Activated naive CD4-positive, alpha-beta T cell treated with anti-CD3 and anti-CD28 coated beads, Interleukin-2, amount 10 ng/mL, durations not matched to agents 7 days and 5 days (primary cell): ENCODE measurements around the gene DOHH.
"Not testable (repeated sequence)": the region's sequence is repeated elsewhere in the genome, so short reads cannot be mapped to it uniquely, and the experiment has no call there.

Experiments used
- CTCF ChIA-PET: fragments of 350-600 bp; sonication (Branson Sonifier 250); formaldehyde crosslinking; loops from one replicate; lab custom pipeline; 2021; ENCODE audit warnings: antibody characterized with exemption; lab: Charles Lee
- DNase-seq: peaks from one replicate; pipeline ENCODE4 v3.0.0-alpha.2; 2020
- H3K27ac Mint-ChIP-seq: one replicate; pipeline ENCODE4 v1.8.0; 2021; ENCODE audit warnings: mild to moderate bottlenecking, moderate library complexity, mixed read lengths
- H3K27me3 Mint-ChIP-seq: one replicate; pipeline ENCODE4 v1.8.0; 2021; ENCODE audit warnings: mild to moderate bottlenecking, mixed read lengths
- H3K36me3 Mint-ChIP-seq: one replicate; pipeline ENCODE4 v1.8.0; 2021; ENCODE audit warnings: mixed read lengths
- H3K4me1 Mint-ChIP-seq: one replicate; pipeline ENCODE4 v1.8.0; 2021; ENCODE audit warnings: mixed read lengths
- H3K4me3 Mint-ChIP-seq: one replicate; pipeline ENCODE4 v1.8.0; 2021; ENCODE audit warnings: mild to moderate bottlenecking, moderate library complexity, mixed read lengths
- H3K9me3 Mint-ChIP-seq: one replicate; pipeline ENCODE4 v1.8.0; 2021; ENCODE audit warnings: mixed read lengths

DOHH gene

DNA sequence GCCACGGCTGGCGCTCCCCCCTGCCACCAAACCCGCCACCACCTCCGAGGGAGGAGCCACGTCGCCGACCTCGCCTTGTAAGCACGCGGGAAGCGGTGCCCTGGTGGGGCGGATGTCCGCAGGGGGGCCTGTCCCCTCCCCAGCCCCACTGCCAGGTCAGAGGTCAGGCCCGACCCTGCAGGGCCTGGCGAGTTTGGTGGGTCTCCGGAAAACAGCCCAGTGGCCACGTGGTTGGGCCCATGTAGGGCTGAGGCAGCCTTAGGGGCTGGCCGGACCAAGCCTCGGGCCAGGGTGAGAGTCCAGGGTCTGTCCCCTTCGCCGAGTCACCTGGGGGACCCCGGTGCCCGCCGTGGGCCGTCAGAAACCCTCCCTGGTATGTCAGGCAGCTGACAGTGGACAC, 46.6 kb downstream of the DOHH start:
- Mint-ChIP-seq H3K9me3 (no peaks in the 10 kb centered on the region), H3K4me1 (peaks cover 3% of the 10 kb centered on the region), H3K36me3 (no peaks in the 10 kb centered on the region), H3K4me3 (no peak overlapping the region), H3K27me3 (no peaks in the 10 kb centered on the region), H3K27ac (no peak overlapping the region)
- no peak for DNase-seq
- CTCF ChIA-PET = no interaction called here

DNA sequence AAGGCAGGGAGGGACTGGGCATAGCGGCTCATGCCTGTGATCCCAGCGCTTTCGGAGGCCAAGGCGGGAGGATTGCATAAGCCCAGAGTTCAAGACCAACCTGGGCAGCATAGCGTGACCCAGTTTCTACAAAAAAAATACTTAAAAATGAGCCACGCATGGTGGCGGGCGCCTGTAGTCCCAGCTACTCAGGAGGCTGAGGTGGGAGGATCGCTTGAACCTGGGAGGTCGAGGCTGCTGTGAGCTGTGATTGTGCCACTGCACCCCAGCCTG, 47.6 kb downstream of the DOHH start:
- H3K4me1 Mint-ChIP-seq, H3K4me3 Mint-ChIP-seq, CTCF ChIA-PET, DNase-seq, H3K36me3 Mint-ChIP-seq, H3K27ac Mint-ChIP-seq, H3K9me3 Mint-ChIP-seq, H3K27me3 Mint-ChIP-seq: not testable (repeated sequence)

DNA sequence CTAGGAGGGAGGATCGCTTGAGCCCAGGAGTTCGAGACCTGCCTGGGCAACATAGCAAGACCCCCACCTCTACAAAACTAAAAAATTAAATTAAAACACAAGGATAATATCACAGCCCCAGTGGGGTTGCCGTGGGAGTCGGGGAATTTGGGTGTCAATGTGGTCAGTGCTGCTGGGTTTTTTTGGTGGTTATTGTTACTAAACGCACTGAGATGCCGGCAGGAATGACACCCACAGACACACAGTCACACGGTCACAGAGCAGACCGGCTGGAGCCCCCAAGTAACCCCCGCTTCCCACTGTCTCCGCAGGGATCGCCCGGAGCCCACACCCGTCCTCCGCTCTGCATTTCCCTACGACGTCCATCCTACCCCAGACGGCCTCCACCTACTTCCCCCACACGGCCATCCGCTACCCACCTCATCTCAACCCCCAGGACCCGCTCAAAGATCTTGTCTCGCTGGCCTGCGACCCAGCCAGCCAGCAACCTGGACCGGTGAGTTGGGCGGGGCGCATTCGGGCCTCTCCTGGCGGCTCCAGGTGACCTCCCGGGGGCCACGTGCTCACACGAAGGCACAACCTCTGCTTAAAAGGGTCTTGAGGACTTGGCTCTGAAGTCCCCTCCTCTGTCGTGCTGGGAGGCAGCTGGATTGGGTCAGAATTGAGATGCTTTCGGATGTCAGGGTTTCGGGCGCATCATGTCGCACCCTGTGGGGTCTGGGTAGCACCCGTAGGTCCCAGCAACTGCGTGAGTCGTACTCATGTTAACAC, 48.1 kb downstream of the DOHH start:
- no peak for DNase-seq
- H3K27me3 Mint-ChIP-seq = no peaks in the 10 kb centered on the region
- H3K4me1 Mint-ChIP-seq = no peaks in the 10 kb centered on the region
- CTCF ChIA-PET = no interaction called here
- no peak overlapping the region for H3K4me3 Mint-ChIP-seq
- H3K27ac Mint-ChIP-seq = no peak overlapping the region
- no peaks in the 10 kb centered on the region for H3K9me3 Mint-ChIP-seq
- no peaks in the 10 kb centered on the region for H3K36me3 Mint-ChIP-seq

DNA sequence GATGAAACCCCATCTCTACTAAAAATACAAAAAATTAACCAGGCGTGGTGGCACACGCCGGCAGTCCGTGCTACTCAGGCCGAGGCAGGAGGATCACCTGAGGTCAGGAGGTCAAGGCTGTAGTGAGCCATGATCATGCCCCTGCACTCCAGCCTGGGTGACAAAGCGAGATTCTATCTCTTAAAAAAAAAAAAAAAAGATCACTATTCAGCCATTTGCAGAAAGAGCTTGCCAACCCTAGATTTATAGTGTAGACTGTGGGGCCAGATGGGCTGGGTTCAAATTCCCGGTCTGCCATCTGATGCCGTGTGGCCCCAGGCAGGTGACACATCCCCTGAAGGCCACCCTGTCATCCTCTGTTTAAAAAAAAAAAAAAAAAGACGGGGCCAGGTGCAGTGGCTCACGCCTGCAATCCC, 49.0 kb downstream of the DOHH start:
- CTCF ChIA-PET = no interaction called here
- DNase-seq = no peak
- H3K9me3 Mint-ChIP-seq = no peaks in the 10 kb centered on the region
- H3K36me3 Mint-ChIP-seq = no peaks in the 10 kb centered on the region
- H3K27ac Mint-ChIP-seq = no peak overlapping the region
- H3K4me3 Mint-ChIP-seq = no peak overlapping the region
- no peaks in the 10 kb centered on the region for H3K4me1 Mint-ChIP-seq
- H3K27me3 Mint-ChIP-seq = no peaks in the 10 kb centered on the region

DNA sequence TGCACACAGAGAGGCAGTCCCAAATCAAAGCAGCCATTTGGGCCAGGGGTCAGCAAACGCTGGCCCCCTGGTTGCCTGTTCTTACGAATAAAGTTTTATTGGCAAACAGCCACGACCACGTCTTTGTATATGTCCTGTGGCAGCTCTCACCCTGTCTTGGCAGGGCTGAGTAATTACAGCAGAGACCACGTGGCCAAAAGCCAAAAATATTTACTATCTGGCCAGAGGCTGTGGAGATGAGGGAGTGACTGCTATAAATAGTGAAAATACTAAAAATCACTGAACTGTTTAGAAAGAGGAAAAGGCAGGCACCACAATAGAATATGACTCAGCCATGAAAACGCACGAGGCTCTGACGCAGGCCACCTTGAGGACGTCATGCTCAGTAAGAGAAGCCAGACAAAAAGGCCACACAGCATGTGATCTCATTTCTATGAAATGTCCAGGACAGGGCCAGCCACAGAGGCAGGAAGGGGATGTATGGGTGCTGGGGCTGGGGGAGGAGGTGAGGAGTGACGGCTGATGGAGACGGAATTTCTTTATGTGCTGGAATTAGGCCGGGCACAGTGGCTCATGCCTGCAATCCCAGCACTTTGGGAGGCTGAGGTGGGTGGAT, 49.6 kb downstream of the DOHH start:
- CTCF ChIA-PET = no interaction called here
- H3K27me3 Mint-ChIP-seq = no peaks in the 10 kb centered on the region
- H3K4me1 Mint-ChIP-seq = no peaks in the 10 kb centered on the region
- no peak overlapping the region for H3K4me3 Mint-ChIP-seq
- no peak overlapping the region for H3K27ac Mint-ChIP-seq
- DNase-seq = no peak
- no peaks in the 10 kb centered on the region for H3K36me3 Mint-ChIP-seq
- no peaks in the 10 kb centered on the region for H3K9me3 Mint-ChIP-seq

DNA sequence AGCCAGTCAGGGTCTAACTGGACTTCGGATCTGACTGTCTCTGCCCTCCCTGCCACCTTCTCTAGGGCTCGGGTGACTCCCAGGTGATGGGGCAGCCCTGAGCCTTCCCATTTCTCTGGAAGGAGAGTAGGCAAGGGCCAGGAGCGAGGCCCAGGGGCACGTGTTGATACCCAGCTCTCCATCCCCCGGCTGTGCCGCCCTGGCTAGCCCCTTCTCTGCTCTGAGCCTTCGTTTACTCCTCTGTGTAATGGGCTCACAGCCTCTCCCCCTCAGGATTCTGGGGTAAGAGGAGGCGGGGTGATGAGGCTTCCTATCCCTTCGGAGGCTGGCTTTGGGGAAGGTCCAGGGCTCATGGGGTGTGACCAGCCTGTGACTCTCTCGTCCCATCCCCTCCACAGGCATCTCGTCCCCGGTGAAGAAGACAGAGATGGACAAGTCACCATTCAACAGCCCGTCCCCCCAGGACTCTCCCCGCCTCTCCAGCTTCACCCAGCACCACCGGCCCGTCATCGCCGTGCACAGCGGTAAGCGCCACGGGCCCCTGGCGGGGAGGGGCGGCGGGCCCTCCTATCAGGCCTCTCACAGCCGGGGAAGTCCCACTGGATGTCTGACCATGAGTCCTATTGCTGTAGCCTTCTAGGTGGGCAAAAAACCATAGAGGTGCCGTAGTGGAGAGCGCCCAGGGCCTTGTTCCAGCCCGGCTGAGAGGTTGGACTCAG, 51.7 kb downstream of the DOHH start:
- CTCF ChIA-PET = interaction anchor here (0.6 kb wide), 1 partner anchor 387 kb away, joined by 3 read pairs; no protein-coding TSS in a partner anchor
- H3K9me3 Mint-ChIP-seq = no peaks in the 10 kb centered on the region
- DNase-seq = no peak
- no peak overlapping the region for H3K27ac Mint-ChIP-seq
- no peaks in the 10 kb centered on the region for H3K27me3 Mint-ChIP-seq
- H3K4me3 Mint-ChIP-seq = no peak overlapping the region
- peaks cover 5% of the 10 kb centered on the region for H3K4me1 Mint-ChIP-seq
- H3K36me3 Mint-ChIP-seq = no peaks in the 10 kb centered on the region

DNA sequence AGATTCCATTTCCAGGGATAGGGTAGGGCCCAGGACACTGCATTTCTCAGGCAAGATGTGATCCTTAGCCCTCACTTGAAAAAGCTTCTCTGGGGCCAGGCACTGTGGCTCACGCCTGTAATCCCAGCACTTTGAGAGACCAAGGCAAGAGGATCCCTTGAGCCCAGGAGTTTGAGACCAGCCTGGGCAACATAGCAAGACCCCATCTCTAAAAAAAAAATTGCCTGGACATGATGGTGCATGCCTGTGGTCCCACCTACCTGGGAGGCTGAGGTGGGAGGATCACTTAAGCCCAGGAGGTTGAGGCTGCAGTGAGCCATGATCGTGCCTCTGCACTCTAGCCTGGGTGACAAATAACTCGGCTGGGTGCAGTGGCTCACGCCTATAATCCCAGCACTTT, 53.8 kb downstream of the DOHH start:
- H3K27me3 Mint-ChIP-seq, H3K27ac Mint-ChIP-seq, H3K9me3 Mint-ChIP-seq, DNase-seq, H3K36me3 Mint-ChIP-seq, H3K4me3 Mint-ChIP-seq, H3K4me1 Mint-ChIP-seq: not testable (repeated sequence)
- CTCF ChIA-PET = interaction anchor here (0.7 to 1.1 kb wide), 2 partner anchors 26 to 446 kb away, joined by 3 read pairs; no protein-coding TSS in a partner anchor

DNA sequence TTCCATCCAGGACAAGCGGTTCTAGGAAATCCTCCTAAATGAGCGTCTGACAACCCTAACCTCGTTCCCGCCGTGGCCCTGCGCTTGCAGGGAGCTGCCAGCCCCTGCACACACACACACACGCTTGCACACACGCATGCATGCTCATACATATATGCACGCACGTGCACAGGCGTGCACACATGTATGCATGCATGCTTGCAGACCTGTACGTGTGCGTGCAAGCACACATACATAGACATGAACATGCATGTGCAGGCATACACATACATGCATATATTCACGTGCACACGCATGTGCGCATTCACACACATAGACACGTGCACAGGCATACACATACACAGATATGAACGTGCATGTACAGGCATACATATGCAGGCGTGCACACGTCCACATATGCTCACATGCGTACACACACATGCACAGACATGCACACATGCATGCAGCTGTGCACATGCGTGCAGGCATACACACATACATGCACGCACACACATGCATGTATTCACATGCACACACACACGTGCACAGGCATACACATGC, 55.7 kb downstream of the DOHH start:
- no peak for DNase-seq
- Mint-ChIP-seq H3K4me3 (no peak overlapping the region), H3K27me3 (no peaks in the 10 kb centered on the region), H3K9me3 (no peaks in the 10 kb centered on the region), H3K27ac (no peak overlapping the region), H3K36me3 (no peaks in the 10 kb centered on the region), H3K4me1 (peaks cover 10% of the 10 kb centered on the region)
- CTCF ChIA-PET = no interaction called here

DNA sequence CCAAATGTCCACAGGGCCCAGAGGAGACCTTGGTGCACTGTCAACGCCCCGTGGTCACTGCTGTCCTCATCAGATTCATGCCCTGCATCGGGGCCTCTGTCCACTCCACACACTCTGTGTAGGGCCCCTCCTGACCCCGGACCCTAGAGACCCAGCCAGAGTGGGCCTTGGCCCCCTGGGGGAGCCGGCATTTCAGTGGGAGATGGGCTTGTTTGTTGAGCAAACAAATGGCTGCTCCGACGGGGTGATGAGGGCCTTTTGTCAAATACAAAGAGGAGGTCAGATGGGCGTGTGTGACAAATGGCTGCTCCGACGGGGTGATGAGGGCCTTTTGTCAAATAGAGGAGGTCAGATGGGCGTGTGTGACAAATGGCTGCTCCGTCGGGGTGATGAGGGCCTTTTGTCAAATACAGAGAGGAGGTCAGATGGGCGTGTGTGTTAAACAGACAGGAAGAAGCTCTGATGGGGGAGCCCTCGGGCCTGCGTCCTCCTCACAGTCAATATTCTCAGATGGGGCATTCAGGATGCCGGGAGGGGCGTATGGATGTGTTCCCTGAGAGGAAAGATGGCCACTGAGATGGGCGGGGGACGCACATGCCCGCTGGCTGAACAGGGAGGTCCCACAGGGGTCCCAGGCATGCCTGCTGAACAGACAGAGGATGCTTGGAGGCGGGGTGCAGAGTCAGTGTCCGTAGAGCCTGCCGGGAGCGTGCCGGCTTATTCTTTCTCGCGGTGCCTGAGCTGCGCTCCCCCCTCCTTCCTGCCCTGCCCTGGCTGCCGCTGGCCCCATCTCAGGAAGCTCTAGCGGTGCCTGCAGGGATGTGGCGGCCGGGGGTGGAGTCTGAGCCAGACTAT, 56.4 kb downstream of the DOHH start:
- H3K4me3 Mint-ChIP-seq = no peak overlapping the region
- H3K27me3 Mint-ChIP-seq = no peaks in the 10 kb centered on the region
- no peak for DNase-seq
- no peak overlapping the region for H3K27ac Mint-ChIP-seq
- CTCF ChIA-PET = no interaction called here
- H3K4me1 Mint-ChIP-seq = peaks cover 10% of the 10 kb centered on the region
- no peaks in the 10 kb centered on the region for H3K36me3 Mint-ChIP-seq
- no peaks in the 10 kb centered on the region for H3K9me3 Mint-ChIP-seq

DNA sequence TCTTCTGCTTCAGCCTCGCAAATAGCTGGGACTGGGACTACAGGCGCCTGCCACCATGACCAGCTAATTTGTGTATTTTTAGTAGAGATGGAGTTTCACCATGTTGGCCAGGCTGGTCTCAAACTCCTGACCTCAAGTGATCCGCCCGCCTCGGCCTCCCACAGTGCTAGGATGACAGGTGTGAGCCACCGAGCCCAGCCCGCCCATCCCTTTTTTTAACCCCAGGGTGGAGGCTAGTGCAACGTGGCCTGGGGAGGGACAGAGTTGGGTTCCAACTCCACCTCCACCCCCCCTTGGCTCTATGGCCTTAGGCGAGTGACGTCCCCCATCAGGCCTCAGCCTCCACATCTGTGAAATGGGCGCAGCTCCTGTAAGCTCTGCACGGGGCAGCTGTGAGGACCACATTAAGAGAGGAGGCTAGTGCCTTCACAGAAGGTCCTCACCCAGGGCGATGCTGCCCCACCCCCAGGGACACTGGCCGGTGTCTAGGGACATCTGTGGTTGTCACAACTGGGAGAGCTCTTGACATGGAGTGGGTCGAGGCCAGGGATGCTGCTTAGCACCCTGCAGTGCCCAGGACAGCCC, 57.9 kb downstream of the DOHH start:
- peaks cover 10% of the 10 kb centered on the region for H3K4me1 Mint-ChIP-seq
- H3K27ac Mint-ChIP-seq = no peak overlapping the region
- no peaks in the 10 kb centered on the region for H3K27me3 Mint-ChIP-seq
- peaks cover 2% of the 10 kb centered on the region for H3K36me3 Mint-ChIP-seq
- no peaks in the 10 kb centered on the region for H3K9me3 Mint-ChIP-seq
- DNase-seq = no peak
- H3K4me3 Mint-ChIP-seq = no peak overlapping the region
- CTCF ChIA-PET = interaction anchor here (1.1 kb wide), 1 partner anchor 13 kb away, joined by 3 read pairs; no protein-coding TSS in a partner anchor

DNA sequence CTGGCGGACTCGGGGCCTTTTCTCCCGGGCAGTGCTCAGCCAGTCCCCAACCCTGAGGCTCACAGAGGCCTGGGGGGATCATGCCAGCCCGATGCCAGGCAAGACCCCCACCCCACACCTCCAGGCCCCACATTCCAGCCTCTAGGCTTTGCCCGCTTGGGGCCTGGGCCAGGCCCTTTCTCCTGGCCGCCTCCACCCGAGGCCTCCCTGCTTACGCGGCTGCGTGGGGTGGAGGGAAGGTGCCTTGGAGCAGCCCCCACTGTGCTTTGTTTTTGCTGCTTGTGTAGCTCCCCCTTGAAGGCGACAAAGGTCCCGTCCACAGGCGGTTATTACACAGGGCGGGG, 58.5 kb downstream of the DOHH start:
- H3K4me1 Mint-ChIP-seq = peaks cover 10% of the 10 kb centered on the region
- H3K9me3 Mint-ChIP-seq = no peaks in the 10 kb centered on the region
- CTCF ChIA-PET = no interaction called here
- no peaks in the 10 kb centered on the region for H3K27me3 Mint-ChIP-seq
- no peak for DNase-seq
- no peak overlapping the region for H3K27ac Mint-ChIP-seq
- H3K36me3 Mint-ChIP-seq = peaks cover 2% of the 10 kb centered on the region
- no peak overlapping the region for H3K4me3 Mint-ChIP-seq

DNA sequence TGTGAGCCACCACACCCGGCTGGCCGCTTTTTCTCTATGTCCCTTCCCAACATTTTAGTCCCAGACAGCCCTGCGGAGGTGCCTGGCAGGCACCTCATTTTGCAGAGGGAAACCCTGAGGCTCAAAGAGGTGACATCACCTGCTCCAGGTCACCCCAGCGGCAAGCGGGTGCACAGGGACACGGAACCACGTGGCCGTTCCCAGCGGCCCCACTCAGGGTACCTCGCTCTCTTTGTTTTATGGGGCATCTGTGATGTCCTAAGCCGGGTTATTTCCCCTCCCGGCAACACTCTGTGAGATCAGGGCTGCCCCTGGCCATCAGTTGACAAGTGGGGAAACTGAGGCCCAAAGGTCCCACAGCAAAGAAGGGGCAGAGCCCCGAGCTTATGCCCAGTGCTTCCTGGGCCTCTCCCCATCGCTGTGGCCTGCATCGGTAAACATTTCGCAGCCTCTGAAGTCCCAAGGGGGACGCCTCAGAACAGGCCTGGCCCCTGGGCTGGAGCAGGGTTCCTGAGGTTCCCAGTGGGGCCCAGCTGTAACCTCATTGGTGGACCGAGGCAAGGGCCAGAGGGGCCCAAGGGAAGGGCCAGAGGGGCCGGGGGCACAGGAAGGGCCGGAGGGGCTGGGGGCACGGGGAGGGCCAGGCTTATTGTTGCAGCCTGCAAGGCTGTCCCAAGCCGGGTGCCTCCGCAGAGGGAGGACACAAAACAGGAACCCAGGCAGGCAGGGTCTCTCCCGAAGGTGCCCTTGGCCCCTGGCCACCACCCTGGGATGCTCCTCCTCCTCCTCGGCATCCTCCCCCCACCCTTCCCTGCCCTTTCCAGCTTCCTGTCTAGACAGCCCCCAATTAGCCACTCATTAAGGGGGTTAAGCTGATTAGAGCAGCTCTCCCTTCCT, 59.1 kb downstream of the DOHH start:
- DNase-seq = no peak
- CTCF ChIA-PET = no interaction called here
- Mint-ChIP-seq H3K9me3 (no peaks in the 10 kb centered on the region), H3K36me3 (peaks cover 2% of the 10 kb centered on the region), H3K4me3 (no peak overlapping the region), H3K27me3 (no peaks in the 10 kb centered on the region), H3K4me1 (peaks cover 10% of the 10 kb centered on the region), H3K27ac (no peak overlapping the region)
